Sigmoid colon (tissue), 4 donors: ENCODE data around the gene PTMA.
"Not testable (repeated sequence)": the region's sequence is repeated elsewhere in the genome, so short reads cannot be mapped to it uniquely, and the experiment has no call there.

ENCODE experiments used
- POLR2AphosphoS5 ChIP-seq, 4 donors: sonication (generic); formaldehyde crosslinking; IDR thresholded peaks; one replicate each; pipeline ENCODE4 v1.6.1; 2017; ENCODE audit warnings: antibody characterized with exemption in 4 of 4
- TF ChIP-seq, protein P1 (sequence below), 4 experiments: fragments of 450-650 bp in 3 of 4; fragments of 200-600 bp in 1 of 4; IDR thresholded peaks; one replicate each; pipeline ENCODE4 v1.5.1; 2016 to 2019; ENCODE audit warnings: antibody characterized with exemption in 4 of 4, mild to moderate bottlenecking in 3 of 4, moderate library complexity in 2 of 4

DNA sequence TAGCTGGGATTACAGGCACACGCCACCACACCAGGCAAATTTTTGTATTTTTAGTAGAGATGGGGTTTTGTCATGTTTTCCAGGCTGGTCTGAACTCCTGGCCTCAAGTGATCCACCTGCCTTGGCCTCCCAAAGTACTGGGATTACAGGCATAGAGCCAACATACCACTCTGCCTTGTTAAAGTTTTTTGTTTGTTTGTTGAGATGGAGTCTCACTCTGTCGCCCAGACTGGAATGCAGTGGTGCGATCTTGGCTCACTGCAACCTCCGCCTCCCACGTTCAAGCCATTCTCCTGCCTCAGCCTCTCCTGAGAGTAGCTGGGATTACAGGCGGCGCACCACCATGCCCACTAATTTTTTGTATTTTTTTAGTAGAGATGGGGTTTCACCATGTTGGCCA, 48.3 kb upstream of the PTMA start:
- TF ChIP-seq POLR2AphosphoS5 (IDR thresholded peaks at IDR 0.05): not testable (repeated sequence)
- TF ChIP-seq, protein P1, sequence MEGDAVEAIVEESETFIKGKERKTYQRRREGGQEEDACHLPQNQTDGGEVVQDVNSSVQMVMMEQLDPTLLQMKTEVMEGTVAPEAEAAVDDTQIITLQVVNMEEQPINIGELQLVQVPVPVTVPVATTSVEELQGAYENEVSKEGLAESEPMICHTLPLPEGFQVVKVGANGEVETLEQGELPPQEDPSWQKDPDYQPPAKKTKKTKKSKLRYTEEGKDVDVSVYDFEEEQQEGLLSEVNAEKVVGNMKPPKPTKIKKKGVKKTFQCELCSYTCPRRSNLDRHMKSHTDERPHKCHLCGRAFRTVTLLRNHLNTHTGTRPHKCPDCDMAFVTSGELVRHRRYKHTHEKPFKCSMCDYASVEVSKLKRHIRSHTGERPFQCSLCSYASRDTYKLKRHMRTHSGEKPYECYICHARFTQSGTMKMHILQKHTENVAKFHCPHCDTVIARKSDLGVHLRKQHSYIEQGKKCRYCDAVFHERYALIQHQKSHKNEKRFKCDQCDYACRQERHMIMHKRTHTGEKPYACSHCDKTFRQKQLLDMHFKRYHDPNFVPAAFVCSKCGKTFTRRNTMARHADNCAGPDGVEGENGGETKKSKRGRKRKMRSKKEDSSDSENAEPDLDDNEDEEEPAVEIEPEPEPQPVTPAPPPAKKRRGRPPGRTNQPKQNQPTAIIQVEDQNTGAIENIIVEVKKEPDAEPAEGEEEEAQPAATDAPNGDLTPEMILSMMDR (IDR thresholded peaks at IDR 0.05): not testable (repeated sequence)
